Neural progenitor cell (in vitro differentiated cells): ENCODE results near the gene AFF3.

Source experiments
- EZH2 ChIP-seq: fragments of 200-600 bp; sonication (generic); IDR thresholded peaks from 2 replicates; pipeline ENCODE4 v1.6.1; 2017; ENCODE audit warnings: antibody characterized with exemption, mild to moderate bottlenecking, moderate library complexity
- EZH2phosphoT487 ChIP-seq: fragments of 200-600 bp; sonication (generic); IDR thresholded peaks from 2 replicates; pipeline ENCODE4 v1.6.1; 2017; ENCODE audit warnings: antibody characterized with exemption
- TF ChIP-seq, protein P1 (sequence below): fragments of 200-600 bp; sonication (generic); IDR thresholded peaks from 2 replicates; pipeline ENCODE4 v1.5.1; 2017; ENCODE audit warnings: antibody characterized with exemption, mild to moderate bottlenecking

- TF ChIP-seq, protein P1, sequence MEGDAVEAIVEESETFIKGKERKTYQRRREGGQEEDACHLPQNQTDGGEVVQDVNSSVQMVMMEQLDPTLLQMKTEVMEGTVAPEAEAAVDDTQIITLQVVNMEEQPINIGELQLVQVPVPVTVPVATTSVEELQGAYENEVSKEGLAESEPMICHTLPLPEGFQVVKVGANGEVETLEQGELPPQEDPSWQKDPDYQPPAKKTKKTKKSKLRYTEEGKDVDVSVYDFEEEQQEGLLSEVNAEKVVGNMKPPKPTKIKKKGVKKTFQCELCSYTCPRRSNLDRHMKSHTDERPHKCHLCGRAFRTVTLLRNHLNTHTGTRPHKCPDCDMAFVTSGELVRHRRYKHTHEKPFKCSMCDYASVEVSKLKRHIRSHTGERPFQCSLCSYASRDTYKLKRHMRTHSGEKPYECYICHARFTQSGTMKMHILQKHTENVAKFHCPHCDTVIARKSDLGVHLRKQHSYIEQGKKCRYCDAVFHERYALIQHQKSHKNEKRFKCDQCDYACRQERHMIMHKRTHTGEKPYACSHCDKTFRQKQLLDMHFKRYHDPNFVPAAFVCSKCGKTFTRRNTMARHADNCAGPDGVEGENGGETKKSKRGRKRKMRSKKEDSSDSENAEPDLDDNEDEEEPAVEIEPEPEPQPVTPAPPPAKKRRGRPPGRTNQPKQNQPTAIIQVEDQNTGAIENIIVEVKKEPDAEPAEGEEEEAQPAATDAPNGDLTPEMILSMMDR: no peak
- TF ChIP-seq EZH2 (no peak), EZH2phosphoT487 (no peak)
Observed at GRCh38 chr2:99765731-99766318, 376.6 kb downstream of the AFF3 start.
